Left ventricle myocardium inferior (tissue), 1 donor: Measurements from ENCODE around the gene BEND3. TPM values are rescaled to one million over a fixed set of nuclear protein-coding genes. Genes with fewer than 3 reads are reported as not detected.
A peak's percentile ranks its signal among the peaks of the same experiment; 100 is the strongest.

Experiments used
- DNase-seq: peaks from one replicate; pipeline ENCODE4 v3.0.0-alpha.2; 2020
- H3K27ac ChIP-seq: fragments of 200-600 bp; replicated peaks from 2 replicates; pipeline ENCODE4 v1.8.0; 2021
- H3K27me3 ChIP-seq: fragments of 200-600 bp; 2 replicates; pipeline ENCODE4 v1.8.0; 2021; ENCODE audit warnings: low read depth
- H3K36me3 ChIP-seq: fragments of 200-600 bp; 2 replicates; pipeline ENCODE4 v1.8.0; 2021
- H3K4me1 ChIP-seq: fragments of 200-600 bp; 2 replicates; pipeline ENCODE4 v1.8.0; 2021
- H3K4me3 ChIP-seq: fragments of 200-600 bp; 2 replicates; pipeline ENCODE4 v1.8.0; 2021; ENCODE audit warnings: mild to moderate bottlenecking, moderate library complexity
- H3K9me3 ChIP-seq: fragments of 200-600 bp; replicated peaks from 2 replicates; pipeline ENCODE4 v1.8.0; 2021
- intact Hi-C: fragments of 100-400 bp; cut with micrococcal nuclease; formaldehyde crosslinking; loops from one replicate; pipeline ENCODE4 v1.11.0; 2022
- total RNA-seq: library from RNA; stranded (reverse); fragmentation: NEBNext Ultra II Directional; extraction: Animal tissue kit (Norgen Biotek cat#: 25700); gene quantifications from one replicate; pipeline ENCODE4 v1.2.1, GENCODE V29; 2021
- TF ChIP-seq, protein P1 (sequence below): fragments of 200-600 bp; IDR thresholded peaks from 2 replicates; pipeline ENCODE4 v1.8.0; 2021; ENCODE audit warnings: antibody characterized with exemption, mild to moderate bottlenecking, borderline replicate concordance
- donor health status: DM: no; HTN: yes; CAD: no; lungs with severe emphysema.

BEND3 gene
- total RNA-seq, 1 donor from 2014 or later: 1.5 TPM

DNA sequence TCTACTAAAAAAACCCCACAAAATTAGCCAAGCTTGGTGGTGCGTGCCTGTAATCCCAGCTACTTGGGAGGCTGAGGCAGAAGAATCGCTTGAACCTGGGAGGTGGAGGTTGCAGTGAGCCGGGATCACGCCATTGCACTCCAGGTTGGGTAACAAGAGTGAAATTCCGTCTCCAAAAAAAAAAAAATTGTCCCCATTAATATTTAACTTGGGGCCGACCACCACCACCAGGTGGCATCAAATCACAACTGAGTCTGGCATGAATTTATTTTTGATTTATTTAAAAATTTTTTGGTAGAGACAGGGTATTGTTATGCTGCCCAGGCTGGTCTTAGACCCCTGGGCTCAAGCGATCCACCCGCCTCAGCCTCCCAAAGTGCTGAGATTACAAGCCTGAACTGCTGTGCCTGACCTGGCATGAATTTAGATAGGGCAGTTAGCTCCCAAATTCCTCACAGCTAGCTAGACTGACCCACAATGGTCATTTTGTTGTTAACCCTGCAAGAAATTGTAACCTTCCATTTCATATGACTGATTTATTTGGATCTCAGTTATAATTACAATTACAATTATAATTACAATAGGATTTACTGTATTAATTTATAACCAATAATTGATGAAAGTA is 17.1 kb upstream of the BEND3 start:
- intact Hi-C loops: no loop called here
- Histone ChIP-seq H3K4me3 (no peak overlapping the region), H3K27ac (no peak overlapping the region), H3K4me1 (peaks cover 8% of the 10 kb centered on the region), H3K9me3 (no peaks in the 10 kb centered on the region), H3K27me3 (no peaks in the 10 kb centered on the region), H3K36me3 (no peaks in the 10 kb centered on the region)
- no peak for DNase-seq
- TF ChIP-seq, protein P1, sequence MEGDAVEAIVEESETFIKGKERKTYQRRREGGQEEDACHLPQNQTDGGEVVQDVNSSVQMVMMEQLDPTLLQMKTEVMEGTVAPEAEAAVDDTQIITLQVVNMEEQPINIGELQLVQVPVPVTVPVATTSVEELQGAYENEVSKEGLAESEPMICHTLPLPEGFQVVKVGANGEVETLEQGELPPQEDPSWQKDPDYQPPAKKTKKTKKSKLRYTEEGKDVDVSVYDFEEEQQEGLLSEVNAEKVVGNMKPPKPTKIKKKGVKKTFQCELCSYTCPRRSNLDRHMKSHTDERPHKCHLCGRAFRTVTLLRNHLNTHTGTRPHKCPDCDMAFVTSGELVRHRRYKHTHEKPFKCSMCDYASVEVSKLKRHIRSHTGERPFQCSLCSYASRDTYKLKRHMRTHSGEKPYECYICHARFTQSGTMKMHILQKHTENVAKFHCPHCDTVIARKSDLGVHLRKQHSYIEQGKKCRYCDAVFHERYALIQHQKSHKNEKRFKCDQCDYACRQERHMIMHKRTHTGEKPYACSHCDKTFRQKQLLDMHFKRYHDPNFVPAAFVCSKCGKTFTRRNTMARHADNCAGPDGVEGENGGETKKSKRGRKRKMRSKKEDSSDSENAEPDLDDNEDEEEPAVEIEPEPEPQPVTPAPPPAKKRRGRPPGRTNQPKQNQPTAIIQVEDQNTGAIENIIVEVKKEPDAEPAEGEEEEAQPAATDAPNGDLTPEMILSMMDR: peak; percentile 57

DNA sequence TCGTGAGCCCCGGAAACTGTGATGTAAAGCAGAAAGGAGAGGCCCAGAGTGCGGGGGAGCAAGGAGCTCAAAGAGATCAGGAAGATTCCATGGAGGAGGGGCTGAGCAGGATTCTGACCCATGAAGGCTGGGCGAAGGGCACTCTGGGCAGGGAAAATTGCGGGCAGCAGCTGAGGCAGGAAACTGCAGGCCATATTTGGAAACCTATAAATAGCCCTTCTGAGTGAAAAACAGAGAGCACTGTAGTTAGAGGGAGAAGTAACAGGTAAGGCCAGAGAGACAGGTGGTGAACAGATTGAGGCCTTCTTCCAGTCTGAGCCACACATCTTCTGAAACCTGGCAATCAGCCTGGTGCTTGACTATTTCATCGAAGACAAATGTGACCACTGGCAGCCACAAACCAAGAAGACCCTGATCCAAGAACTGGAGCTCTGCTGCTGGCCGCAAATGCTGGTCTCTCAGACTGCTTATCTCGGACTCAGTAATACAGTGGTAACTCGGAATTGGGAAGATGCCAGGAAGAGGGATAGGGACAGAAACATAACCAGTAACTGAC is 14.1 kb upstream of the BEND3 start:
- intact Hi-C loops: no loop called here
- H3K4me1 ChIP-seq: peaks cover 8% of the 10 kb centered on the region
- no peak overlapping the region for H3K27ac ChIP-seq
- H3K27me3 ChIP-seq: no peaks in the 10 kb centered on the region
- TF ChIP-seq, protein P1: no peak
- H3K36me3 ChIP-seq: no peaks in the 10 kb centered on the region
- no peak for DNase-seq
- no peak overlapping the region for H3K4me3 ChIP-seq
- H3K9me3 ChIP-seq: no peaks in the 10 kb centered on the region

DNA sequence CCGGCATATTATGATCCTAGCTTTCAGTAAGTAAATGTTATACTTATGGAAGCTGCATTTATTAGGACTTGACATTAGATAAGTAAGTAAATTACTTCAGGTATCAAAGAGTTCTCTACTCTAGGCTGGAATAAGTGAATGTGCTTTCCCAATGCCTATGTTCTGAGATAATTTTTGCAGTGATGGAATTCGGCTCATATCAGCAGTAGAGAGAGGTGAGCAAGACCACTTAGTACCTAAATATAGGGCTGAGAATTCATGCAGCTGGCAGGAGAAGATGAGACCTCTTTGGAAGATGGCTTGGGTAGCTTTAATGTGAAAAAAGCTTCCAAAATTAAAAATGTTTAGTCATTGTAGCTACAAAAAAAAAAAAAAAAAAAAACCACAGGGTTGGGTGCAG is 13.3 kb upstream of the BEND3 start:
- TF ChIP-seq, protein P1: no peak
- no peaks in the 10 kb centered on the region for H3K27me3 ChIP-seq
- no peak overlapping the region for H3K4me3 ChIP-seq
- H3K36me3 ChIP-seq: no peaks in the 10 kb centered on the region
- H3K4me1 ChIP-seq: peaks cover 8% of the 10 kb centered on the region
- no peak for DNase-seq
- intact Hi-C loops: no loop called here
- no peaks in the 10 kb centered on the region for H3K9me3 ChIP-seq
- no peak overlapping the region for H3K27ac ChIP-seq

DNA sequence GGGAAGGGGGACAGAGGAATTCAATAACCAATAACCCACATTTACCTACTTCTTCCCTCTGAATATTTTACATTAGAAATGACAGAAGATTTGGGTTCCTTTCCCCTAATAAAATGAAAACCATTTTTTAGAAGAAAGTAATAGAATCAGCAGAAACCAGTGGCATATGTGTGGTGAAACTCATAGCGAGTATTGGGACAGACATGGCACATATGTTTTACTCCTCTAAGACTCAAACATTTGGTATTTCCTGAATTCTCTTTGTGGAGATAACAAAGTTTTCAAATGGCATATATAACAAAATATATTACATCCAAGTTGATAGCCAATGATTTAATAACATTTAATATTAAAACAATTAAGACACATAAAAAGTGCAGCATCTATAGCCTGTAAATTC is 12.9 kb upstream of the BEND3 start:
- TF ChIP-seq, protein P1: no peak
- Histone ChIP-seq H3K27me3 (no peaks in the 10 kb centered on the region), H3K27ac (no peak overlapping the region), H3K9me3 (no peaks in the 10 kb centered on the region), H3K4me3 (no peak overlapping the region), H3K36me3 (no peaks in the 10 kb centered on the region), H3K4me1 (peaks cover 8% of the 10 kb centered on the region)
- intact Hi-C loops: no loop called here
- DNase-seq: no peak

DNA sequence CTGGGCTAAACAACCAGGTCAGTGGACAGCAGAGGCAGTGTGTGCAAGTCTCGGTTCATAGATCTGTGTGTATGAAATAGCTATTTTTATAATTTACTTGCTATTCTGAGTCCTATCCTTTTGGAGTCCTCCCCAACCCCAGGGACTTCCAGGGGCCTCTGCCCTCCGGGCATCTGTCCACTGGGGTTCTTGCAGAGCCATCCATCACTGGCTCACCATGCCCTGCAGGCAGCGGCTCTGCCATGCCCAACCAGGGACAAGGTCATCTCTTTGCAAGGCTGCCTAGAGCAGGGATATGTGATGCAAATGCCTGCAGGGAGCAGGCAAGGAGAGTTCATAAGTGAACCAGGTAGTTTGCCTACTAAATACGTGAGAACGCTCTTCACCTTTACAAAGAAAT is 10.5 kb upstream of the BEND3 start:
- no peak overlapping the region for H3K27ac ChIP-seq
- TF ChIP-seq, protein P1: no peak
- no peak for DNase-seq
- no peak overlapping the region for H3K4me3 ChIP-seq
- H3K4me1 ChIP-seq: peaks cover 8% of the 10 kb centered on the region
- H3K9me3 ChIP-seq: no peaks in the 10 kb centered on the region
- no peaks in the 10 kb centered on the region for H3K27me3 ChIP-seq
- intact Hi-C loops: no loop called here
- H3K36me3 ChIP-seq: no peaks in the 10 kb centered on the region
